Endothelial cell of umbilical vein (primary cell): ENCODE measurements around the gene EML4. TPM values are rescaled to one million over a fixed set of nuclear protein-coding genes. Genes with fewer than 3 reads are reported as not detected.

ENCODE experiments used
- BruUV-seq: library from RNA; stranded (reverse); fragments of 400-500 nt; replicated peaks from 2 replicates; lab custom pipeline; 2021; lab: Mats Ljungman, UMichigan
- CTCF ChIA-PET: fragments of 300-600, 350-600 bp; sonication (Branson Sonifier 250); formaldehyde crosslinking; loops from one replicate; lab custom pipeline; 2021; ENCODE audit warnings: antibody characterized with exemption, inconsistent platforms; lab: Charles Lee
- POLR2A ChIA-PET: fragments of 300-600, 350-600 bp; sonication (Branson Sonifier 250); formaldehyde crosslinking; loops from one replicate; lab custom pipeline; 2021; ENCODE audit warnings: antibody characterized with exemption, inconsistent platforms; lab: Charles Lee
- DNase-seq: peaks from one replicate; pipeline ENCODE4 v3.0.0-alpha.2; 2011; ENCODE audit warnings: low read depth, low spot score
- FAIRE-seq: peaks from 2 replicates; lab custom pipeline; 2011; peaks lifted over from hg19 to GRCh38; lab: Jason Lieb, UNC
- H2AFZ ChIP-seq: 2 replicates; pipeline ENCODE4 v1.6.0; 2012; ENCODE audit warnings: low read depth, low read length, control low read depth, inconsistent platforms
- H3K27ac ChIP-seq: 2 replicates; pipeline ENCODE4 v1.5.1; 2011; ENCODE audit warnings: low read depth, mild to moderate bottlenecking, control low read depth, low read length, moderate library complexity; ENCODE audit not compliant: insufficient read depth
- H3K27me3 ChIP-seq, 2 experiments: 2 replicates each; pipeline versions ENCODE4 v1.6.0 to v1.6.1; 2011; ENCODE audit warnings: low read length in 2 of 2, mixed read lengths in 1 of 2; ENCODE audit not compliant: control insufficient read depth in 2 of 2, insufficient read depth in 2 of 2
- H3K36me3 ChIP-seq, 2 experiments: 2 replicates in 1 of 2; 3 replicates in 1 of 2; pipeline ENCODE4 v1.5.1; 2011; ENCODE audit warnings: low read length in 2 of 2, mild to moderate bottlenecking in 1 of 2, moderate library complexity in 1 of 2; ENCODE audit not compliant: control insufficient read depth in 2 of 2, insufficient read depth in 2 of 2; ENCODE audit errors: extremely low read depth in 1 of 2
- H3K4me1 ChIP-seq: 3 replicates; pipeline ENCODE4 v1.5.1; 2011; ENCODE audit warnings: mild to moderate bottlenecking, low read length; ENCODE audit not compliant: control insufficient read depth, insufficient read depth; ENCODE audit errors: extremely low read depth
- H3K4me2 ChIP-seq: 2 replicates; pipeline ENCODE4 v1.6.1; 2011; ENCODE audit warnings: low read length, control low read depth, mixed read lengths; ENCODE audit not compliant: insufficient read depth
- H3K4me3 ChIP-seq, 3 experiments: fragments of 200-600 bp in 1 of 3; sonication (generic), shearing (Covaris generic) in 1 of 3; replicated peaks in 1 of 3; 2 replicates each; pipeline ENCODE4 v1.5.1; 2011 to 2016; ENCODE audit warnings: control low read depth in 3 of 3, low read length in 3 of 3, mild to moderate bottlenecking in 2 of 3, inconsistent platforms in 1 of 3, low read depth in 1 of 3, moderate library complexity in 1 of 3; ENCODE audit not compliant: insufficient read depth in 1 of 3
- H3K79me2 ChIP-seq: 2 replicates; pipeline ENCODE4 v1.6.0; 2012; ENCODE audit warnings: low read length, inconsistent platforms; ENCODE audit not compliant: control insufficient read depth, insufficient read depth
- H3K9ac ChIP-seq: replicated peaks from 2 replicates; pipeline ENCODE3; 2011; ENCODE audit warnings: low read length, control low read depth; ENCODE audit not compliant: insufficient read depth; ENCODE audit errors: extremely low read depth
- H3K9me1 ChIP-seq: replicated peaks from 3 replicates; pipeline ENCODE4 v1.6.0; 2011; ENCODE audit warnings: mild to moderate bottlenecking, low read length; ENCODE audit not compliant: control insufficient read depth, insufficient read depth; ENCODE audit errors: extremely low read depth
- H3K9me3 ChIP-seq: replicated peaks from 2 replicates; pipeline ENCODE4 v1.5.1; 2012; ENCODE audit warnings: low read length, inconsistent platforms; ENCODE audit not compliant: control insufficient read depth, insufficient read depth
- H4K20me1 ChIP-seq: replicated peaks from 2 replicates; pipeline ENCODE3; 2011; ENCODE audit warnings: mild to moderate bottlenecking, low read length; ENCODE audit not compliant: control insufficient read depth, insufficient read depth; ENCODE audit errors: extremely low read depth
- CTCF ChIP-seq, 2 donors: IDR thresholded peaks; 1 replicate in 1 of 2; 2 replicates in 1 of 2; pipeline ENCODE4 v1.5.1; 2011; ENCODE audit warnings: low read length in 2 of 2, mild to moderate bottlenecking in 2 of 2, moderate library complexity in 2 of 2, control low read depth in 1 of 2, inconsistent platforms in 1 of 2, low read depth in 1 of 2; ENCODE audit not compliant: insufficient read depth in 1 of 2; ENCODE audit errors: extremely low read depth in 1 of 2
- EZH2 ChIP-seq: IDR thresholded peaks from 2 replicates; pipeline ENCODE4 v1.6.1; 2012; ENCODE audit warnings: borderline replicate concordance, low read depth, mild to moderate bottlenecking, moderate library complexity, low read length, inconsistent platforms; ENCODE audit not compliant: severe bottlenecking
- FOS ChIP-seq: IDR thresholded peaks from 2 replicates; pipeline ENCODE4 v1.6.1; 2011; ENCODE audit warnings: mild to moderate bottlenecking, low read length, moderate library complexity, borderline replicate concordance; ENCODE audit not compliant: insufficient read depth
- GATA2 ChIP-seq: IDR thresholded peaks from 2 replicates; pipeline ENCODE4 v1.7.0; 2011; ENCODE audit warnings: low read depth, mild to moderate bottlenecking, moderate library complexity, mixed read lengths, low read length; ENCODE audit not compliant: insufficient read length, insufficient read depth
- JUN ChIP-seq: IDR thresholded peaks from 2 replicates; pipeline ENCODE4 v1.6.1; 2011; ENCODE audit warnings: borderline replicate concordance, low read depth; ENCODE audit not compliant: insufficient read length, insufficient read depth
- MYC ChIP-seq: IDR thresholded peaks from one replicate; pipeline ENCODE4 v1.6.1; 2011; ENCODE audit warnings: mild to moderate bottlenecking, low read depth, low read length
- dilution Hi-C: fragments of 300-500 bp; cut with MboI; formaldehyde crosslinking; loops from one replicate; pipeline ENCODE4 v1.15.0; 2019; ENCODE audit warnings: low sequenced_read_pairs; ENCODE audit not compliant: extremely low pct_ligation_motif_present
- intact Hi-C: fragments of 100-400 bp; cut with micrococcal nuclease; formaldehyde crosslinking; loops from one replicate; pipeline ENCODE4 v1.10.0; 2022
- polyA plus RNA-seq, 4 experiments: library from polyadenylated mRNA; depleted of rRNA in 3 of 4; stranded (reverse) in 3 of 4; unstranded in 1 of 4; fragments of >200 nt; gene quantifications; 2 replicates each; pipeline versions ENCODE4 v1.2.1 to v1.2.3, GENCODE V29; 2011 to 2012; ENCODE audit warnings: missing spikeins in 1 of 4
- total RNA-seq: library from RNA; stranded (reverse); gene quantifications from 2 replicates; pipeline ENCODE4 v1.2.3, GENCODE V29; 2021
- TF ChIP-seq, protein P1 (sequence below): IDR thresholded peaks from 2 replicates; pipeline ENCODE4 v1.6.1; 2011; ENCODE audit not compliant: insufficient read depth, insufficient read length

The EML4 gene
- total and polyA plus RNA-seq, 2 donors (not counting 3 experiments of a cell fraction or from before 2014, with no cell fraction given): 13.3 to 32.0 TPM

- POLR2A ChIA-PET: no interaction called here
- H3K36me3 ChIP-seq: no peaks in the 10 kb centered on the region
- H3K4me3 ChIP-seq: peak overlapping the region in 2 of 3 experiments; percentile 8 to 58
- no peak for TF ChIP-seq MYC
- TF ChIP-seq, protein P1, sequence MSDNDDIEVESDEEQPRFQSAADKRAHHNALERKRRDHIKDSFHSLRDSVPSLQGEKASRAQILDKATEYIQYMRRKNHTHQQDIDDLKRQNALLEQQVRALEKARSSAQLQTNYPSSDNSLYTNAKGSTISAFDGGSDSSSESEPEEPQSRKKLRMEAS: no peak
- TF ChIP-seq EZH2: no peak
- TF ChIP-seq GATA2: no peak
- TF ChIP-seq FOS: no peak
- no peak for TF ChIP-seq CTCF (IDR thresholded peaks at IDR 0.05; ENCODE audit: extremely low read depth in 1 of 2, insufficient read depth in 1 of 2, low read depth in 1 of 2, low read length in 2 of 2)
- TF ChIP-seq JUN: no peak
- H3K4me1 ChIP-seq: peaks cover 18% of the 10 kb centered on the region
- H3K27me3 ChIP-seq: peaks cover 1 to 2% of the 10 kb centered on the region in 2 experiments
- H4K20me1 ChIP-seq: no peaks in the 10 kb centered on the region
- H3K9me1 ChIP-seq: no peaks in the 10 kb centered on the region
- CTCF ChIA-PET: no interaction called here
- no TSS peak for BruUV-seq
- FAIRE-seq (no peak), DNase-seq (no peak)
- H3K9ac ChIP-seq: peak overlapping the region; percentile 25
- dilution Hi-C loops: no loop called here
- H3K4me2 ChIP-seq: peak overlapping the region; percentile 85
- intact Hi-C loops: loop anchor here (1.0 to 2.0 kb wide), 6 partner anchors 33 to 315 kb away; partner anchors contain the start of gene EML4
- H3K9me3 ChIP-seq: no peaks in the 10 kb centered on the region
- peak overlapping the region; percentile 88 for H2AFZ ChIP-seq
- H3K27ac ChIP-seq: no peak overlapping the region
- peaks cover 38% of the 10 kb centered on the region for H3K79me2 ChIP-seq
Observed at GRCh38 chr2:42361728-42362283, 192.7 kb downstream of the EML4 start.
